Neural cell (in vitro differentiated cells): ENCODE results near the gene SUSD4. TPM values are rescaled to one million over a fixed set of nuclear protein-coding genes. Genes with fewer than 3 reads are reported as not detected.

Experiments
- H2AFZ ChIP-seq: fragments of 200-600, 300-800 bp; sonication (generic), shearing (Covaris generic); 2 replicates; pipeline ENCODE4 v1.6.0; 2014; ENCODE audit warnings: low read depth, mild to moderate bottlenecking, antibody characterized with exemption, low read length, moderate library complexity
- H3F3A ChIP-seq: fragments of 200-600 bp; shearing (Covaris generic); 2 replicates; pipeline ENCODE4 v1.6.1; 2016; ENCODE audit warnings: mild to moderate bottlenecking, moderate library complexity, mixed read lengths, antibody characterized with exemption, low read length; ENCODE audit not compliant: insufficient read depth, poor library complexity, severe bottlenecking
- H3K27ac ChIP-seq: fragments of 200-600, 300-800 bp; sonication (generic), shearing (Covaris generic); 2 replicates; pipeline ENCODE4 v1.5.1; 2014; ENCODE audit warnings: mild to moderate bottlenecking, low read length, moderate library complexity
- H3K27me3 ChIP-seq: fragments of 300-800, 200-600 bp; sonication (generic), shearing (Covaris generic); 2 replicates; pipeline ENCODE4 v1.6.0; 2014; ENCODE audit warnings: mild to moderate bottlenecking, low read depth, low read length, moderate library complexity; ENCODE audit not compliant: insufficient read depth
- H3K36me3 ChIP-seq: fragments of 300-800, 200-600 bp; sonication (generic), shearing (Covaris generic); 2 replicates; pipeline ENCODE4 v1.5.1; 2014; ENCODE audit warnings: mild to moderate bottlenecking, antibody characterized with exemption, low read length, moderate library complexity; ENCODE audit not compliant: insufficient read depth
- H3K4me2 ChIP-seq: fragments of 300-800, 200-600 bp; sonication (generic), shearing (Covaris generic); 2 replicates; pipeline ENCODE4 v1.6.0; 2014; ENCODE audit warnings: mild to moderate bottlenecking, low read length
- H3K4me3 ChIP-seq: fragments of 300-800, 200-600 bp; sonication (generic), shearing (Covaris generic); 2 replicates; pipeline ENCODE4 v1.5.1; 2014; ENCODE audit warnings: mild to moderate bottlenecking, low read length, moderate library complexity
- H3K79me2 ChIP-seq: fragments of 200-600 bp; shearing (Covaris generic); replicated peaks from 2 replicates; pipeline ENCODE4 v1.6.0; 2014; ENCODE audit warnings: mild to moderate bottlenecking, low read length, moderate library complexity; ENCODE audit not compliant: insufficient read depth
- H3K9ac ChIP-seq: fragments of 300-800, 200-600 bp; sonication (generic), shearing (Covaris generic); 2 replicates; pipeline ENCODE4 v1.6.1; 2016; ENCODE audit warnings: mild to moderate bottlenecking, low read length, mixed read lengths
- H3K9me2 ChIP-seq: fragments of 200-600 bp; shearing (Covaris generic); 2 replicates; pipeline ENCODE4 v1.6.1; 2016; ENCODE audit warnings: mild to moderate bottlenecking, low read length, mixed read lengths; ENCODE audit not compliant: insufficient read depth
- H3K9me3 ChIP-seq: fragments of 200-600, 300-800 bp; sonication (generic), shearing (Covaris generic); 2 replicates; pipeline ENCODE4 v1.6.1; 2016; ENCODE audit warnings: mild to moderate bottlenecking, mixed run types, low read length, moderate library complexity, mixed read lengths
- H4K20me1 ChIP-seq: fragments of 200-600 bp; shearing (Covaris generic); 2 replicates; pipeline ENCODE4 v1.6.1; 2016; ENCODE audit warnings: mild to moderate bottlenecking, mixed run types; ENCODE audit not compliant: insufficient read depth
- CTCF ChIP-seq: fragments of 450-650 bp; IDR thresholded peaks from 2 replicates; pipeline ENCODE4 v1.5.1; 2014; ENCODE audit warnings: antibody characterized with exemption, mild to moderate bottlenecking, moderate library complexity; ENCODE audit not compliant: poor library complexity, severe bottlenecking
- EP300 ChIP-seq: fragments of 450-650 bp; conservative IDR thresholded peaks from 2 replicates; pipeline ENCODE4 v1.6.1; 2014; ENCODE audit warnings: antibody characterized with exemption, mild to moderate bottlenecking, moderate library complexity; ENCODE audit not compliant: poor library complexity, severe bottlenecking
- EZH2 ChIP-seq: fragments of 200-600, 300-800 bp; shearing (Covaris generic), sonication (generic); IDR thresholded peaks from 2 replicates; pipeline ENCODE4 v1.6.1; 2014; ENCODE audit warnings: antibody characterized with exemption, low read length, borderline replicate concordance, mild to moderate bottlenecking; ENCODE audit not compliant: insufficient read depth, poor library complexity, severe bottlenecking
- MXI1 ChIP-seq: fragments of 450-650 bp; conservative IDR thresholded peaks from 2 replicates; pipeline ENCODE4 v1.6.1; 2014; ENCODE audit warnings: antibody characterized with exemption, mild to moderate bottlenecking; ENCODE audit not compliant: poor library complexity, severe bottlenecking
- POLR2AphosphoS5 ChIP-seq: IDR thresholded peaks from 2 replicates; pipeline ENCODE4 v1.6.1; 2012
- RAD21 ChIP-seq: fragments of 450-650 bp; conservative IDR thresholded peaks from 2 replicates; pipeline ENCODE4 v1.6.1; 2014; ENCODE audit warnings: antibody characterized with exemption, mild to moderate bottlenecking, moderate library complexity
- REST ChIP-seq: IDR thresholded peaks from 2 replicates; pipeline ENCODE4 v1.6.1; 2012; ENCODE audit warnings: borderline replicate concordance
- SMC3 ChIP-seq: fragments of 450-650 bp; conservative IDR thresholded peaks from 2 replicates; pipeline ENCODE4 v1.6.1; 2014; ENCODE audit warnings: antibody characterized with exemption, mild to moderate bottlenecking, moderate library complexity; ENCODE audit not compliant: poor library complexity
- TAF1 ChIP-seq: IDR thresholded peaks from 2 replicates; pipeline ENCODE4 v1.6.1; 2012; ENCODE audit warnings: low read depth
- polyA plus RNA-seq: library from polyadenylated mRNA; depleted of rRNA; stranded (reverse); fragments of >200 nt; gene quantifications from 2 replicates; pipeline ENCODE4 v1.2.3, GENCODE V29; 2014

Gene SUSD4
- polyA plus RNA-seq, 1 donor from 2014 or later, result 31.5 TPM

GRCh38 chr1:223411710-223412109, 47.7 kb upstream of the SUSD4 start:
- Histone ChIP-seq H3K9me2 (no peaks in the 10 kb centered on the region), H3K27ac (no peak overlapping the region), H3K9me3 (no peaks in the 10 kb centered on the region), H3K4me3 (no peak overlapping the region), H2AFZ (no peak overlapping the region), H3K4me2 (no peak overlapping the region), H3K27me3 (no peaks in the 10 kb centered on the region), H3K9ac (no peak overlapping the region), H3F3A (no peaks in the 10 kb centered on the region), H3K36me3 (no peaks in the 10 kb centered on the region), H4K20me1 (no peaks in the 10 kb centered on the region), H3K79me2 (no peaks in the 10 kb centered on the region)
- TF ChIP-seq MXI1 (no peak), CTCF (no peak), EP300 (no peak), TAF1 (no peak), REST (no peak), POLR2AphosphoS5 (no peak), EZH2 (no peak), SMC3 (no peak), RAD21 (no peak)

GRCh38 chr1:223411309-223411708, 47.3 kb upstream of the SUSD4 start:
- Histone ChIP-seq H3K27me3 (no peaks in the 10 kb centered on the region), H3K9me3 (no peaks in the 10 kb centered on the region), H3K79me2 (no peaks in the 10 kb centered on the region), H3F3A (no peaks in the 10 kb centered on the region), H3K9ac (no peak overlapping the region), H3K27ac (no peak overlapping the region), H3K9me2 (no peaks in the 10 kb centered on the region), H4K20me1 (no peaks in the 10 kb centered on the region), H3K36me3 (no peaks in the 10 kb centered on the region), H2AFZ (no peak overlapping the region), H3K4me2 (no peak overlapping the region), H3K4me3 (no peak overlapping the region)
- no peak for TF ChIP-seq POLR2AphosphoS5
- TF ChIP-seq SMC3, result no peak
- TF ChIP-seq RAD21, result no peak
- no peak for TF ChIP-seq EZH2
- no peak for TF ChIP-seq CTCF
- TF ChIP-seq MXI1, result no peak
- TF ChIP-seq REST, result no peak
